Measurements from ENCODE around the gene LHB. TPM values are rescaled to one million over a fixed set of nuclear protein-coding genes. Genes with fewer than 3 reads are reported as not detected.

Gene LHB
- total RNA-seq, 1 experiment from 2014 or later: 1.6 TPM

- Histone ChIP-seq H3K4me1 (replicated peaks; ENCODE audit: insufficient read depth) (peaks cover 16% of the 10 kb centered on the region), H3K9me3 (ENCODE audit: insufficient read depth, low read depth) (no peaks in the 10 kb centered on the region), H3K27ac (peak overlapping the region; percentile 41; the same call in 1 of the 2 replicates), H4K20me1 (ENCODE audit: insufficient read depth) (peaks cover 19% of the 10 kb centered on the region), H3K79me2 (ENCODE audit: low read depth) (peaks cover 68% of the 10 kb centered on the region), H3K27me3 (ENCODE audit: insufficient read depth, low read depth) (no peaks in the 10 kb centered on the region), H2AFZ (peak overlapping the region; percentile 92), H3K36me3 (ENCODE audit: low read depth) (0 out of 2 replicates have a peak, but pooled peaks cover 5% of the 10 kb centered on the region), H3K9me2 (ENCODE audit: insufficient read depth) (no peaks in the 10 kb centered on the region), H3F3A (ENCODE audit: insufficient read depth, low read depth) (peaks cover 10% of the 10 kb centered on the region; the same call in 1 of the 2 replicates), H3K4me2 (peak overlapping the region; percentile 95), H3K4me3 (peak overlapping the region; percentile 97)
- TSS peak; percentile 77 for BruUV-seq (replicated peaks)
- CTCF ChIA-PET: interaction anchor here (0.5 to 2.6 kb wide), 22 partner anchors 9 to 499 kb away, joined by 3 to 11 read pairs (median 4); partner anchors contain the start of gene CGB7
- intact Hi-C loops (cut with micrococcal nuclease; ENCODE audit: unreplicated experiment): loop anchor here (2.0 to 10.0 kb wide), 5 partner anchors 28 to 652 kb away; partner anchors contain the start of genes CA11, FTL, RRAS and SCAF1
- TF ChIP-seq EZH2 (IDR thresholded peaks at IDR 0.05; ENCODE audit: low read depth) (no peak), CTCF (conservative IDR thresholded peaks at IDR 0.05) (no peak)
- DNase-seq: peak in 1 of 2 experiments; percentile 23
- POLR2A ChIA-PET (ENCODE audit: unreplicated experiment): interaction anchor here (0.5 to 1.3 kb wide), 23 partner anchors 9 to 858 kb away, joined by 3 to 12 read pairs (median 4); partner anchors contain the start of genes CA11, CGB7, RPL18 and SPHK2
Measured at GRCh38 chr19:48992581-48993174, 24.2 kb downstream of the LHB start.

- peaks cover 12% of the 10 kb centered on the region for H4K20me1 ChIP-seq (ENCODE audit: insufficient read depth)
- H3K4me2 ChIP-seq: peak overlapping the region; percentile 95
- H2AFZ ChIP-seq: peak overlapping the region; percentile 92
- peak overlapping the region; percentile 97 for H3K4me3 ChIP-seq
- DNase-seq: peak; percentile 64 to 67
- H3K27me3 ChIP-seq (ENCODE audit: insufficient read depth, low read depth): no peaks in the 10 kb centered on the region
- H3K9me3 ChIP-seq (ENCODE audit: insufficient read depth, low read depth): no peaks in the 10 kb centered on the region
- intact Hi-C loops (cut with micrococcal nuclease; ENCODE audit: unreplicated experiment): loop anchor here (2.0 to 10.0 kb wide), 5 partner anchors 27 to 653 kb away; partner anchors contain the start of genes CA11, FTL, RRAS and SCAF1
- CTCF ChIA-PET: interaction anchor here (0.5 to 2.6 kb wide), 11 partner anchors 8 to 279 kb away, joined by 3 to 11 read pairs (median 4); partner anchors contain the start of gene CGB7
- POLR2A ChIA-PET (ENCODE audit: unreplicated experiment): interaction anchor here (0.5 to 1.2 kb wide), 11 partner anchors 8 to 859 kb away, joined by 3 to 12 read pairs (median 5); no protein-coding TSS in a partner anchor
- H3K79me2 ChIP-seq (ENCODE audit: low read depth): peaks cover 62% of the 10 kb centered on the region
- H3K9me2 ChIP-seq (ENCODE audit: insufficient read depth): no peaks in the 10 kb centered on the region
- 0 out of 2 replicates have a peak, but pooled peaks cover 2% of the 10 kb centered on the region for H3K36me3 ChIP-seq (ENCODE audit: low read depth)
- TF ChIP-seq EZH2 (IDR thresholded peaks at IDR 0.05; ENCODE audit: low read depth): no peak
- TF ChIP-seq CTCF (conservative IDR thresholded peaks at IDR 0.05): no peak
- H3K4me1 ChIP-seq (replicated peaks; ENCODE audit: insufficient read depth): peaks cover 16% of the 10 kb centered on the region
- H3F3A ChIP-seq (ENCODE audit: insufficient read depth, low read depth): peaks cover 12% of the 10 kb centered on the region
- no TSS peak for BruUV-seq (replicated peaks)
- H3K27ac ChIP-seq: 0 out of 2 replicates have a peak overlapping the region, but pooled peaks have one; percentile 41
Measured at GRCh38 chr19:48991873-48992580, 24.9 kb downstream of the LHB start.

GRCh38 chr19:48991011-48991609 is 25.8 kb downstream of the LHB start:
- POLR2A ChIA-PET (ENCODE audit: unreplicated experiment): interaction anchor here (1.1 kb wide), 1 partner anchor 29 kb away, joined by 4 read pairs; no protein-coding TSS in a partner anchor
- peak overlapping the region; percentile 95; the same call in 1 of the 2 replicates for H3K4me2 ChIP-seq
- no peak overlapping the region for H2AFZ ChIP-seq
- no peaks in the 10 kb centered on the region for H3K27me3 ChIP-seq (ENCODE audit: insufficient read depth, low read depth)
- CTCF ChIA-PET: interaction anchor here (2.6 kb wide), 1 partner anchor 21 kb away, joined by 11 read pairs; no protein-coding TSS in a partner anchor
- H3K79me2 ChIP-seq (ENCODE audit: low read depth): peaks cover 52% of the 10 kb centered on the region
- H3F3A ChIP-seq (ENCODE audit: insufficient read depth, low read depth): peaks cover 18% of the 10 kb centered on the region
- TF ChIP-seq CTCF (conservative IDR thresholded peaks at IDR 0.05): no peak
- TF ChIP-seq EZH2 (IDR thresholded peaks at IDR 0.05; ENCODE audit: low read depth): no peak
- intact Hi-C loops (cut with micrococcal nuclease; ENCODE audit: unreplicated experiment): loop anchor here (5.0 to 10.0 kb wide), 3 partner anchors 194 to 654 kb away; partner anchors contain the start of genes CA11, RRAS and SCAF1
- H3K36me3 ChIP-seq (ENCODE audit: low read depth): no peaks in the 10 kb centered on the region
- H3K9me2 ChIP-seq (ENCODE audit: insufficient read depth): no peaks in the 10 kb centered on the region
- no peak overlapping the region for H3K4me3 ChIP-seq
- peaks cover 3% of the 10 kb centered on the region for H4K20me1 ChIP-seq (ENCODE audit: insufficient read depth)
- H3K27ac ChIP-seq: no peak overlapping the region
- BruUV-seq (replicated peaks): no TSS peak
- H3K4me1 ChIP-seq (replicated peaks; ENCODE audit: insufficient read depth): peaks cover 16% of the 10 kb centered on the region
- no peak for DNase-seq
- H3K9me3 ChIP-seq (ENCODE audit: insufficient read depth, low read depth): no peaks in the 10 kb centered on the region

Measured in PC-9 (cell line).